ENCODE results near the gene ATP9B.

GRCh38 chr18:79251021-79251420 is 181.8 kb downstream of the ATP9B start:
- TF ChIP-seq EZH2 (IDR thresholded peaks at IDR 0.05) (no peak), CTCF (IDR thresholded peaks at IDR 0.05 in 2 of 3, conservative IDR thresholded peaks at IDR 0.05 in 1 of 3; ENCODE audit: borderline replicate concordance in 1 of 3, insufficient read depth in 1 of 3, low read depth in 2 of 3, low read length in 2 of 3) (no peak), REST (IDR thresholded peaks at IDR 0.05; ENCODE audit: low read depth) (no peak), SP1 (IDR thresholded peaks at IDR 0.05; ENCODE audit: low read depth) (no peak), ZNF274 (IDR thresholded peaks at IDR 0.05; ENCODE audit: low read depth, low read length) (no peak), POLR2A (IDR thresholded peaks at IDR 0.05; ENCODE audit: borderline replicate concordance, extremely low read depth, insufficient read depth, insufficient read length) (no peak), SIN3A (IDR thresholded peaks at IDR 0.05; ENCODE audit: low read depth) (no peak)

All from HCT116 (cell line).